B cell (primary cell): ENCODE results near the gene ZNF831. TPM values are rescaled to one million over a fixed set of nuclear protein-coding genes. Genes with fewer than 3 reads are reported as not detected.

Experiments used
- ATAC-seq: fragments of 200-7000 bp; cut with Tn5 transposase; one replicate; pipeline ENCODE4 v1.10.0; 2021; ENCODE audit warnings: low read depth, mild to moderate bottlenecking, moderate number of reproducible peaks, moderate library complexity
- CTCF ChIA-PET: fragments of 350-600 bp; sonication (Branson Sonifier 250); formaldehyde crosslinking; loops from one replicate; lab custom pipeline; 2021; ENCODE audit warnings: antibody characterized with exemption, inconsistent platforms; lab: Charles Lee
- POLR2A ChIA-PET: fragments of 350-600 bp; sonication (Branson Sonifier 250); formaldehyde crosslinking; loops from one replicate; lab custom pipeline; 2021; ENCODE audit warnings: antibody characterized with exemption; lab: Charles Lee
- DNase-seq: peaks from one replicate; pipeline ENCODE4 v3.0.0; 2013
- H2AFZ ChIP-seq: 2 replicates; pipeline ENCODE4 v1.6.1; 2012; ENCODE audit warnings: mild to moderate bottlenecking, low read depth, low read length; ENCODE audit not compliant: insufficient read depth, poor library complexity, severe bottlenecking
- H3K27ac ChIP-seq, 2 donors: 1 replicate in 1 of 2; 2 replicates in 1 of 2; pipeline ENCODE4 v1.5.1; 2012 to 2013; ENCODE audit warnings: low read length in 2 of 2, mild to moderate bottlenecking in 2 of 2, moderate library complexity in 1 of 2
- H3K27me3 ChIP-seq, 4 experiments: fragments of 200-600 bp in 1 of 4; sonication (generic) in 1 of 4; replicated peaks in 1 of 4; 1 replicate in 2 of 4; 2 replicates in 2 of 4; pipeline versions ENCODE4 v1.6.1 to v1.7.0; 2013 to 2016; ENCODE audit warnings: low read length in 3 of 4, mild to moderate bottlenecking in 2 of 4, mixed read lengths in 1 of 4, moderate library complexity in 1 of 4; ENCODE audit not compliant: insufficient read depth in 4 of 4, control insufficient read depth in 3 of 4; ENCODE audit errors: control extremely low read depth in 1 of 4
- H3K36me3 ChIP-seq, 2 experiments: replicated peaks in 1 of 2; 1 replicate in 1 of 2; 2 replicates in 1 of 2; pipeline versions ENCODE4 v1.6.1 to v1.7.1; 2013; ENCODE audit warnings: low read length in 1 of 2; ENCODE audit not compliant: insufficient read depth in 2 of 2, control insufficient read depth in 1 of 2; ENCODE audit errors: control extremely low read depth in 1 of 2, extremely low read depth in 1 of 2
- H3K4me1 ChIP-seq, 2 donors: fragments of 200-600 bp in 1 of 2; sonication (generic) in 1 of 2; 1 replicate in 1 of 2; 2 replicates in 1 of 2; pipeline versions ENCODE4 v1.5.1 to v1.6.1; 2013 to 2017; ENCODE audit warnings: low read length in 2 of 2; ENCODE audit not compliant: control insufficient read depth in 2 of 2, insufficient read depth in 2 of 2
- H3K4me2 ChIP-seq: replicated peaks from 2 replicates; pipeline ENCODE3; 2012; ENCODE audit warnings: mild to moderate bottlenecking, low read depth, low read length; ENCODE audit not compliant: poor library complexity, severe bottlenecking
- H3K4me3 ChIP-seq, 5 experiments: fragments of 200-600 bp in 1 of 5; sonication (generic) in 1 of 5; 1 replicate in 3 of 5; 2 replicates in 2 of 5; pipeline versions ENCODE4 v1.5.1 to v1.7.0; 2011 to 2016; ENCODE audit warnings: low read length in 4 of 5, mild to moderate bottlenecking in 4 of 5, low read depth in 2 of 5, control low read depth in 1 of 5, moderate library complexity in 1 of 5; ENCODE audit not compliant: insufficient read depth in 1 of 5; ENCODE audit errors: control extremely low read depth in 1 of 5, extremely low read depth in 1 of 5
- H3K79me2 ChIP-seq: fragments of 200-600 bp; sonication (generic); one replicate; pipeline ENCODE4 v1.6.0; 2016; ENCODE audit warnings: low read length; ENCODE audit not compliant: control insufficient read depth, insufficient read depth
- H3K9ac ChIP-seq: fragments of 200-600 bp; sonication (generic); 2 replicates; pipeline ENCODE4 v1.6.1; 2017; ENCODE audit warnings: mild to moderate bottlenecking, low read length, moderate library complexity
- H3K9me3 ChIP-seq, 3 donors: one replicate each; pipeline versions ENCODE4 v1.6.1 to v1.7.1; 2013; ENCODE audit warnings: low read length in 2 of 3; ENCODE audit not compliant: control insufficient read depth in 2 of 3, insufficient read depth in 1 of 3; ENCODE audit errors: control extremely low read depth in 1 of 3
- H4K20me1 ChIP-seq: 2 replicates; pipeline ENCODE4 v1.6.0; 2012; ENCODE audit warnings: mild to moderate bottlenecking, low read length; ENCODE audit not compliant: insufficient read depth, control insufficient read depth, poor library complexity, severe bottlenecking
- H3K27ac Mint-ChIP-seq: one replicate; pipeline ENCODE4 v1.8.0; 2021; ENCODE audit warnings: mixed read lengths
- H3K27me3 Mint-ChIP-seq: one replicate; pipeline ENCODE4 v1.8.0; 2021; ENCODE audit warnings: mixed read lengths
- H3K4me1 Mint-ChIP-seq: one replicate; pipeline ENCODE4 v1.8.0; 2021; ENCODE audit warnings: mixed read lengths
- H3K4me3 Mint-ChIP-seq: one replicate; pipeline ENCODE4 v1.8.0; 2021; ENCODE audit warnings: mixed read lengths
- H3K9me3 Mint-ChIP-seq: one replicate; pipeline ENCODE4 v1.8.0; 2022; ENCODE audit warnings: mixed read lengths; ENCODE audit not compliant: insufficient read depth
- CTCF ChIP-seq: fragments of 200-600 bp; IDR thresholded peaks from one replicate; pipeline ENCODE4 v1.8.0; 2022; ENCODE audit warnings: antibody characterized with exemption, mild to moderate bottlenecking
- EZH2 ChIP-seq: IDR thresholded peaks from 2 replicates; pipeline ENCODE4 v1.6.1; 2012; ENCODE audit warnings: borderline replicate concordance, low read depth, mild to moderate bottlenecking, moderate library complexity, low read length; ENCODE audit not compliant: insufficient read depth, poor library complexity, severe bottlenecking
- WGBS: methylation state at CpG from one replicate; pipeline ENCODE4 v1.1.5; 2013; ENCODE audit warnings: missing lambda C conversion rate; ENCODE audit not compliant: insufficient coverage; 5-methylcytosine and 5-hydroxymethylcytosine counted together
- intact Hi-C: fragments of 100-400 bp; cut with micrococcal nuclease; formaldehyde crosslinking; loops from one replicate; pipeline ENCODE4 v1.10.0; 2022
- polyA plus RNA-seq: library from polyadenylated mRNA; depleted of rRNA; stranded (reverse); fragments of >200 nt; gene quantifications from 2 replicates; pipeline ENCODE4 v1.2.3, GENCODE V29; 2012
- total RNA-seq, 2 donors: library from RNA; stranded (reverse); fragments of 120-200 nt in 1 of 2; gene quantifications; 1 replicate in 1 of 2; 2 replicates in 1 of 2; pipeline versions ENCODE4 v1.2.3 to v1.2.4, GENCODE V29; 2013 to 2022

Gene ZNF831
- total and polyA plus RNA-seq, 2 donors (not counting 1 experiment from before 2014, with no cell fraction given), result 1.7 to 14.1 TPM

DNA sequence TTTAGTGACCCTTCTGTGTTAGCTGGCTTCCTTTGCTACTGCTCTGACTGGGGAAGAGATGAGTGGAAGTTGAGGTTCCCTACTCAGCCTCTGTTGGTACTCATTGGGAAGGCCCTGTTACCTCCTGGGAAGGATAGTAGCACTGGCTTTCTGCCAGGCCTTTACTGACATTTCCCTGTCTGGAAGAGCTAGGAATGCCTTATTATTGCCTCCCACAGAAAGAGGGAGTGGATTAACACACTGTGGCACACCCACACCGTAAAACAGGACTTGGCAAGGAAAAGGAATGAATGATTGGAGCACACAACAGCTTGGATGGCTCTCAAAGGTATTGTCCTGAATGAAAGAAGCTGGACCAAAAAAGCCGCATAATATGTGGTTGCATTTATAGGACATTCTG lies 12.2 kb downstream of the ZNF831 start:
- Histone ChIP-seq H3K9me3 (no peaks in the 10 kb centered on the region), H3K4me1 (peaks cover 11 to 16% of the 10 kb centered on the region in 2 donors), H3K4me3 (no peak overlapping the region), H3K9ac (no peak overlapping the region), H4K20me1 (no peaks in the 10 kb centered on the region), H3K79me2 (peaks cover 30% of the 10 kb centered on the region), H3K4me2 (no peak overlapping the region), H2AFZ (no peak overlapping the region), H3K36me3 (peaks cover 1 to 19% of the 10 kb centered on the region in 2 experiments), H3K27ac (no peak overlapping the region), H3K27me3 (no peaks in the 10 kb centered on the region)
- Mint-ChIP-seq H3K9me3 (no peaks in the 10 kb centered on the region), H3K27me3 (no peaks in the 10 kb centered on the region), H3K4me1 (peaks cover 21% of the 10 kb centered on the region), H3K27ac (no peak overlapping the region), H3K4me3 (no peak overlapping the region)
- no peak for ATAC-seq
- DNase-seq, result no peak
- WGBS, result 100% methylated on average over 2 of the region's 2 CpGs
- POLR2A ChIA-PET, result no interaction called here
- CTCF ChIA-PET, result interaction anchor here (0.9 kb wide), 1 partner anchor 88 kb away, joined by 5 read pairs; no protein-coding TSS in a partner anchor
- TF ChIP-seq EZH2 (no peak), CTCF (no peak)
- intact Hi-C loops, result no loop called here

DNA sequence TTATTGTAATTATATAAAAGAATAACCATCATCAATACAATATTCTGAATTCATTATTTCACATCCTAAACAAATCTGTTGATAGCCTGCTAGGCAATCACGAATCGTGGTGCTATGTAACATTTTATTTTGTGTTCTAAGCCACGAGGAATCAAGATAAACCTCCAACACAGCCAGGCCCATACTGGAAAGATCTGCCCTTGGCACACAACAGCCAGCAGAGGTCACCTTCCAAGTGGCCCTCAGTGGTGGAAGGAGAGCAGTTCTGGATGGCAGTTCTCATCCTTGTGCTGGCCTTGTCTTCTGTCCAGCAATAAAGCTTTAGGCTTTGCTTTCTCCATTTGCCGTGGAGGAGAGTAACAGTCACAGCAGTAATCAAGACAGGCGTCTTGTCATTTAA lies 13.2 kb downstream of the ZNF831 start:
- peaks cover 31% of the 10 kb centered on the region for H3K4me1 Mint-ChIP-seq
- peaks cover 0 to 16% of the 10 kb centered on the region in 2 experiments for H3K36me3 ChIP-seq
- POLR2A ChIA-PET, result no interaction called here

More for the DNA sequence above, 13.2 kb downstream of the ZNF831 start:
- Histone ChIP-seq H2AFZ (no peak overlapping the region), H4K20me1 (no peaks in the 10 kb centered on the region), H3K4me1 (peaks cover 13 to 17% of the 10 kb centered on the region in 2 donors), H3K27ac (no peak overlapping the region), H3K4me2 (no peak overlapping the region), H3K9me3 (no peaks in the 10 kb centered on the region), H3K79me2 (peaks cover 26% of the 10 kb centered on the region), H3K27me3 (no peaks in the 10 kb centered on the region), H3K9ac (no peak overlapping the region), H3K4me3 (no peak overlapping the region)
- Mint-ChIP-seq H3K27me3 (no peaks in the 10 kb centered on the region), H3K9me3 (no peaks in the 10 kb centered on the region), H3K4me3 (no peak overlapping the region), H3K27ac (no peak overlapping the region)
- TF ChIP-seq EZH2 (no peak), CTCF (no peak)
- DNase-seq (no peak), ATAC-seq (no peak)
- 95% methylated on average over 4 of the region's 5 CpGs for WGBS
- CTCF ChIA-PET, result interaction anchor here (2.4 to 3.5 kb wide), 2 partner anchors 30 to 88 kb away, joined by 9 to 14 read pairs; no protein-coding TSS in a partner anchor
- intact Hi-C loops, result no loop called here
